HEK293 (cell line): ENCODE data around the gene EMCN.

Experiments
- TCF7L2 ChIP-seq: IDR thresholded peaks from 2 replicates; pipeline ENCODE4 v1.6.1; 2011; ENCODE audit warnings: low read depth, mild to moderate bottlenecking, inconsistent platforms, low read length, moderate library complexity, borderline replicate concordance
- ZBTB8A ChIP-seq: fragments of 450-650 bp; formaldehyde crosslinking; IDR thresholded peaks from 2 replicates; pipeline ENCODE4 v1.5.1; 2016; ENCODE audit warnings: missing biosample characterization, missing genetic modification characterization
- ZNF521 ChIP-seq: fragments of 450-650 bp; formaldehyde crosslinking; IDR thresholded peaks from 2 replicates; pipeline ENCODE4 v1.5.1; 2017; ENCODE audit warnings: missing biosample characterization, mild to moderate bottlenecking, missing genetic modification characterization
- TF ChIP-seq, protein P1 (sequence below): fragments of 450-650 bp; formaldehyde crosslinking; IDR thresholded peaks from 2 replicates; pipeline ENCODE4 v1.5.1; 2016; ENCODE audit warnings: missing biosample characterization, missing genetic modification characterization

- TF ChIP-seq TCF7L2 (no peak), ZBTB8A (tag by site-specific recombination) (no peak), ZNF521 (no peak)
- TF ChIP-seq, protein P1, sequence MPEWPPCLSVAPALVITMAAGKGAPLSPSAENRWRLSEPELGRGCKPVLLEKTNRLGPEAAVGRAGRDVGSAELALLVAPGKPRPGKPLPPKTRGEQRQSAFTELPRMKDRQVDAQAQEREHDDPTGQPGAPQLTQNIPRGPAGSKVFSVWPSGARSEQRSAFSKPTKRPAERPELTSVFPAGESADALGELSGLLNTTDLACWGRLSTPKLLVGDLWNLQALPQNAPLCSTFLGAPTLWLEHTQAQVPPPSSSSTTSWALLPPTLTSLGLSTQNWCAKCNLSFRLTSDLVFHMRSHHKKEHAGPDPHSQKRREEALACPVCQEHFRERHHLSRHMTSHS: no peak
These were observed 145.4 kb downstream of the EMCN start for GRCh38 chr4:100372432-100372831.
